ENCODE data around the gene EVI5L.
"Not testable (repeated sequence)": the region's sequence is repeated elsewhere in the genome, so short reads cannot be mapped to it uniquely, and the experiment has no call there.

The EVI5L gene

GRCh38 chr19:7829561-7830271 is at the start of gene EVI5L:
TSS of gene EVI5L (plus strand) at chr19:7830218. CDS start at chr19:7846543, 16,325 bp downstream.
- Mint-ChIP-seq H3K27me3 (ENCODE audit: low read depth) (peaks cover 4% of the 10 kb centered on the region), H3K4me1 (ENCODE audit: low read depth) (peaks cover 18% of the 10 kb centered on the region), H3K4me3 (peak within 1 kb of the TSS; percentile 86), H3K9me3 (no peaks in the 10 kb centered on the region), H3K27ac (peak within 1 kb of the TSS; percentile 88), H3K36me3 (ENCODE audit: low read depth) (no peaks in the 10 kb centered on the region)
- peak; percentile 98 for DNase-seq (ENCODE audit: low spot score)

GRCh38 chr19:7781157-7781556 is 48.9 kb upstream of the EVI5L start:
- Mint-ChIP-seq H3K4me3 (no peak overlapping the region), H3K9me3 (peaks cover 8% of the 10 kb centered on the region), H3K27me3 (ENCODE audit: low read depth) (peaks cover 29% of the 10 kb centered on the region), H3K4me1 (ENCODE audit: low read depth) (no peaks in the 10 kb centered on the region), H3K27ac (no peak overlapping the region), H3K36me3 (ENCODE audit: low read depth) (no peaks in the 10 kb centered on the region)
- DNase-seq (ENCODE audit: low spot score) = no peak

GRCh38 chr19:7783991-7784423 is 46.0 kb upstream of the EVI5L start:
- Mint-ChIP-seq H3K27ac (no peak overlapping the region), H3K27me3 (ENCODE audit: low read depth) (peaks cover 42% of the 10 kb centered on the region), H3K36me3 (ENCODE audit: low read depth) (no peaks in the 10 kb centered on the region), H3K9me3 (peaks cover 8% of the 10 kb centered on the region), H3K4me3 (no peak overlapping the region), H3K4me1 (ENCODE audit: low read depth) (no peaks in the 10 kb centered on the region)
- DNase-seq (ENCODE audit: low spot score) = no peak

- no peak for DNase-seq (ENCODE audit: low spot score)
- H3K4me3 Mint-ChIP-seq = no peak overlapping the region
- H3K27ac Mint-ChIP-seq = no peak overlapping the region
- peaks cover 50% of the 10 kb centered on the region for H3K27me3 Mint-ChIP-seq (ENCODE audit: low read depth)
- peaks cover 2% of the 10 kb centered on the region for H3K4me1 Mint-ChIP-seq (ENCODE audit: low read depth)
- H3K36me3 Mint-ChIP-seq (ENCODE audit: low read depth) = no peaks in the 10 kb centered on the region
- peaks cover 8% of the 10 kb centered on the region for H3K9me3 Mint-ChIP-seq
Measured at GRCh38 chr19:7784856-7785255, 45.2 kb upstream of the EVI5L start.

GRCh38 chr19:7787141-7787540 is 42.9 kb upstream of the EVI5L start:
- Mint-ChIP-seq H3K36me3 (ENCODE audit: low read depth) (no peaks in the 10 kb centered on the region), H3K27ac (no peak overlapping the region), H3K27me3 (ENCODE audit: low read depth) (peaks cover 49% of the 10 kb centered on the region), H3K4me3 (no peak overlapping the region), H3K4me1 (ENCODE audit: low read depth) (peaks cover 2% of the 10 kb centered on the region), H3K9me3 (peaks cover 8% of the 10 kb centered on the region)
- DNase-seq (ENCODE audit: low spot score) = no peak

GRCh38 chr19:7787602-7788177 is 42.3 kb upstream of the EVI5L start:
- peaks cover 2% of the 10 kb centered on the region for H3K4me1 Mint-ChIP-seq (ENCODE audit: low read depth)
- H3K36me3 Mint-ChIP-seq (ENCODE audit: low read depth) = no peaks in the 10 kb centered on the region
- peaks cover 8% of the 10 kb centered on the region for H3K9me3 Mint-ChIP-seq
- no peak for DNase-seq (ENCODE audit: low spot score)
- H3K27ac Mint-ChIP-seq = no peak overlapping the region
- H3K27me3 Mint-ChIP-seq (ENCODE audit: low read depth) = peaks cover 50% of the 10 kb centered on the region
- H3K4me3 Mint-ChIP-seq = no peak overlapping the region

GRCh38 chr19:7788178-7788932 is 41.7 kb upstream of the EVI5L start:
- DNase-seq (ENCODE audit: low spot score) = no peak
- Mint-ChIP-seq H3K4me1 (ENCODE audit: low read depth) (peaks cover 2% of the 10 kb centered on the region), H3K36me3 (ENCODE audit: low read depth) (no peaks in the 10 kb centered on the region), H3K4me3 (no peak overlapping the region), H3K9me3 (peaks cover 8% of the 10 kb centered on the region), H3K27me3 (ENCODE audit: low read depth) (peaks cover 51% of the 10 kb centered on the region), H3K27ac (no peak overlapping the region)

- H3K4me1 Mint-ChIP-seq (ENCODE audit: low read depth) = peaks cover 2% of the 10 kb centered on the region
- no peak for DNase-seq (ENCODE audit: low spot score)
- peaks cover 8% of the 10 kb centered on the region for H3K9me3 Mint-ChIP-seq
- H3K36me3 Mint-ChIP-seq (ENCODE audit: low read depth) = no peaks in the 10 kb centered on the region
- H3K27me3 Mint-ChIP-seq (ENCODE audit: low read depth) = peaks cover 45% of the 10 kb centered on the region
- no peak overlapping the region for H3K4me3 Mint-ChIP-seq
- H3K27ac Mint-ChIP-seq = no peak overlapping the region
Measured at GRCh38 chr19:7788933-7789323, 41.1 kb upstream of the EVI5L start.

- Mint-ChIP-seq H3K4me3 (no peak overlapping the region), H3K36me3 (ENCODE audit: low read depth) (no peaks in the 10 kb centered on the region)
- no peak for DNase-seq (ENCODE audit: low spot score)
Measured at GRCh38 chr19:7789447-7789846, 40.6 kb upstream of the EVI5L start.

GRCh38 chr19:7790416-7790815 is 39.6 kb upstream of the EVI5L start:
- Mint-ChIP-seq H3K4me1 (ENCODE audit: low read depth) (peaks cover 2% of the 10 kb centered on the region), H3K36me3 (ENCODE audit: low read depth) (no peaks in the 10 kb centered on the region), H3K27me3 (ENCODE audit: low read depth) (peaks cover 39% of the 10 kb centered on the region), H3K9me3 (no peaks in the 10 kb centered on the region), H3K4me3 (no peak overlapping the region), H3K27ac (no peak overlapping the region)
- no peak for DNase-seq (ENCODE audit: low spot score)

More at GRCh38 chr19:7789447-7789846, 40.6 kb upstream of the EVI5L start:
- Mint-ChIP-seq H3K27me3 (ENCODE audit: low read depth) (peaks cover 44% of the 10 kb centered on the region), H3K9me3 (peaks cover 7% of the 10 kb centered on the region), H3K27ac (no peak overlapping the region), H3K4me1 (ENCODE audit: low read depth) (peaks cover 2% of the 10 kb centered on the region)

- H3K36me3 Mint-ChIP-seq (ENCODE audit: low read depth) = no peaks in the 10 kb centered on the region
- H3K4me3 Mint-ChIP-seq = no peak overlapping the region
- H3K9me3 Mint-ChIP-seq = no peaks in the 10 kb centered on the region
- peaks cover 36% of the 10 kb centered on the region for H3K27me3 Mint-ChIP-seq (ENCODE audit: low read depth)
- no peak overlapping the region for H3K27ac Mint-ChIP-seq
- peaks cover 2% of the 10 kb centered on the region for H3K4me1 Mint-ChIP-seq (ENCODE audit: low read depth)
- no peak for DNase-seq (ENCODE audit: low spot score)
Measured at GRCh38 chr19:7792281-7792680, 37.7 kb upstream of the EVI5L start.

- peaks cover 34% of the 10 kb centered on the region for H3K27me3 Mint-ChIP-seq (ENCODE audit: low read depth)
- not testable (repeated sequence) for H3K4me3 Mint-ChIP-seq; DNase-seq (ENCODE audit: low spot score); H3K27ac Mint-ChIP-seq; H3K36me3 Mint-ChIP-seq (ENCODE audit: low read depth); H3K9me3 Mint-ChIP-seq; H3K4me1 Mint-ChIP-seq (ENCODE audit: low read depth)
Measured at GRCh38 chr19:7792701-7793100, 37.3 kb upstream of the EVI5L start.

- H3K27me3 Mint-ChIP-seq (ENCODE audit: low read depth) = peaks cover 33% of the 10 kb centered on the region
- DNase-seq (ENCODE audit: low spot score) = no peak
- H3K4me1 Mint-ChIP-seq (ENCODE audit: low read depth) = peaks cover 2% of the 10 kb centered on the region
- H3K4me3 Mint-ChIP-seq = no peak overlapping the region
- H3K36me3 Mint-ChIP-seq (ENCODE audit: low read depth) = no peaks in the 10 kb centered on the region
- no peaks in the 10 kb centered on the region for H3K9me3 Mint-ChIP-seq
- no peak overlapping the region for H3K27ac Mint-ChIP-seq
Measured at GRCh38 chr19:7793493-7793892, 36.5 kb upstream of the EVI5L start.

GRCh38 chr19:7795555-7796161 is 34.4 kb upstream of the EVI5L start:
- Mint-ChIP-seq H3K27me3 (ENCODE audit: low read depth) (peaks cover 33% of the 10 kb centered on the region), H3K36me3 (ENCODE audit: low read depth) (no peaks in the 10 kb centered on the region), H3K4me1 (ENCODE audit: low read depth) (no peaks in the 10 kb centered on the region), H3K4me3 (no peak overlapping the region), H3K9me3 (no peaks in the 10 kb centered on the region), H3K27ac (no peak overlapping the region)
- no peak for DNase-seq (ENCODE audit: low spot score)

Data from T-helper 2 cell treated with Interferon-gamma antibody and Interleukin-4, amounts not matched to agents 5 μg/mL and 100 μg/mL, for 36 hours (primary cell).